ENCODE measurements around the gene PLCB1. TPM values are rescaled to one million over a fixed set of nuclear protein-coding genes. Genes with fewer than 3 reads are reported as not detected.

Gene PLCB1
- polyA plus RNA-seq, 1 donor (not counting 4 experiments of a cell fraction or from before 2014, with no cell fraction given) = 0.37 TPM

DNA sequence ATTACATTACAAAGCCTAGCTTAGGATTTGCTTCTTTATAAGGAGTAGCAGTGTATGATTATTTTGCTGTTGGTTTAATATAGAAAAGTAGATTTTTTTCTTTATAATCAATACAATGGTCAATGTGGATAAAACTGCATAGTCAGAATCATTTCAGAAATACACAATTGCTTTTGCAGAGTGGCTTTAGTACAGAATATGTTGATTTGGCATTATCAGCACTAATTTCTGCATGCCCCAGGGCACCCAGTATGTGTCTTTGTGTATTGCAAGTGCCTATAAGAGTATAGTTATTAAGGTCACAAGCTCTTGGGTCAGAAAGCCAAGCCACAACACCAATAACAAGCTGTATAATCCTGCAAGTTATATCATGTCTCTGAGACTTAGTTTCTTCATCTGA is 258.4 kb downstream of the PLCB1 start:
- H3K79me2 ChIP-seq (ENCODE audit: control insufficient read depth, insufficient read depth, low read length) = no peaks in the 10 kb centered on the region
- no peak for FAIRE-seq
- no peak for DNase-seq (ENCODE audit: low read depth, low spot score)
- no peaks in the 10 kb centered on the region for H3K36me3 ChIP-seq (ENCODE audit: control insufficient read depth in 2 of 2, extremely low read depth in 1 of 2, insufficient read depth in 2 of 2, low read length in 2 of 2)
- H4K20me1 ChIP-seq (ENCODE audit: control insufficient read depth, extremely low read depth, insufficient read depth, low read length) = no peaks in the 10 kb centered on the region
- H3K4me2 ChIP-seq (ENCODE audit: control insufficient read depth, extremely low read depth, insufficient read depth, low read depth, low read length) = no peak overlapping the region
- H3K9ac ChIP-seq (ENCODE audit: control insufficient read depth, extremely low read depth, insufficient read depth, low read length) = no peak overlapping the region
- dilution Hi-C loops (cut with MboI; ENCODE audit: extremely low pct_ligation_motif_present, low sequenced_read_pairs) = no loop called here
- H3K9me3 ChIP-seq (ENCODE audit: control insufficient read depth, low read depth, low read length) = no peaks in the 10 kb centered on the region
- no peak overlapping the region for H2AFZ ChIP-seq (ENCODE audit: control insufficient read depth, low read length)
- no peaks in the 10 kb centered on the region for H3K27me3 ChIP-seq (ENCODE audit: control insufficient read depth, extremely low read depth, insufficient read depth, low read length)
- no peaks in the 10 kb centered on the region for H3K4me1 ChIP-seq (ENCODE audit: control insufficient read depth, extremely low read depth, insufficient read depth, low read length)
- no peak overlapping the region for H3K4me3 ChIP-seq (ENCODE audit: control insufficient read depth in 2 of 3, extremely low read depth in 1 of 3, insufficient read depth in 2 of 3, low read depth in 1 of 3, low read length in 3 of 3)
- H3K27ac ChIP-seq (ENCODE audit: control insufficient read depth, insufficient read depth, low read length) = no peak overlapping the region
- H3K9me1 ChIP-seq (ENCODE audit: control insufficient read depth, extremely low read depth, insufficient read depth, low read length) = no peaks in the 10 kb centered on the region
- TF ChIP-seq, protein P1, sequence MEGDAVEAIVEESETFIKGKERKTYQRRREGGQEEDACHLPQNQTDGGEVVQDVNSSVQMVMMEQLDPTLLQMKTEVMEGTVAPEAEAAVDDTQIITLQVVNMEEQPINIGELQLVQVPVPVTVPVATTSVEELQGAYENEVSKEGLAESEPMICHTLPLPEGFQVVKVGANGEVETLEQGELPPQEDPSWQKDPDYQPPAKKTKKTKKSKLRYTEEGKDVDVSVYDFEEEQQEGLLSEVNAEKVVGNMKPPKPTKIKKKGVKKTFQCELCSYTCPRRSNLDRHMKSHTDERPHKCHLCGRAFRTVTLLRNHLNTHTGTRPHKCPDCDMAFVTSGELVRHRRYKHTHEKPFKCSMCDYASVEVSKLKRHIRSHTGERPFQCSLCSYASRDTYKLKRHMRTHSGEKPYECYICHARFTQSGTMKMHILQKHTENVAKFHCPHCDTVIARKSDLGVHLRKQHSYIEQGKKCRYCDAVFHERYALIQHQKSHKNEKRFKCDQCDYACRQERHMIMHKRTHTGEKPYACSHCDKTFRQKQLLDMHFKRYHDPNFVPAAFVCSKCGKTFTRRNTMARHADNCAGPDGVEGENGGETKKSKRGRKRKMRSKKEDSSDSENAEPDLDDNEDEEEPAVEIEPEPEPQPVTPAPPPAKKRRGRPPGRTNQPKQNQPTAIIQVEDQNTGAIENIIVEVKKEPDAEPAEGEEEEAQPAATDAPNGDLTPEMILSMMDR (optimal IDR thresholded peaks at IDR 0.05 in 1 of 3, IDR thresholded peaks at IDR 0.05 in 1 of 3, conservative IDR thresholded peaks at IDR 0.05 in 1 of 3; ENCODE audit: extremely low read depth in 1 of 3, insufficient read depth in 2 of 3, low read length in 3 of 3) = no peak
- TF ChIP-seq EZH2 (IDR thresholded peaks at IDR 0.05; ENCODE audit: low read length) = no peak

DNA sequence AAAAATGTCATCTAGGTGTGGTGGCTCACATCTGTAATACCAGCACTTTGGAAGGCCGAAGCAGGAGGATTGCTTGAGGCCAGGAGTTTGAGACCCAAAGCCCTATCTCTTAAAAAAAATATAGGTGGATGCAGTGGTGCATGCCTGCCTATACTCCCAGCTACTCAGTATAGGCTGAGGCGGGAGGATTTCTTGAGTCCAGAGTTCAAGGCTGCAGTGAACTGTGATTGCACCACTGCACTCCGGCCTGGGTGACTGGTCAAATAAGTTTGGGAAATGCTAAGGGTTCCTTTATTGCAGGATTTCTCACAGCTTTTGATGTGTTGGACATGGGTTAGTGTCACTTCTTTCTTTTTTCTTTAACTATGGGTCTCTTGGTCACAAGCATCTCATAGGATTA is 261.3 kb downstream of the PLCB1 start:
- Histone ChIP-seq H3K4me1 (ENCODE audit: control insufficient read depth, extremely low read depth, insufficient read depth, low read length) (no peaks in the 10 kb centered on the region), H4K20me1 (ENCODE audit: control insufficient read depth, extremely low read depth, insufficient read depth, low read length) (no peaks in the 10 kb centered on the region), H3K9me3 (ENCODE audit: control insufficient read depth, low read depth, low read length) (no peaks in the 10 kb centered on the region), H3K27ac (ENCODE audit: control insufficient read depth, insufficient read depth, low read length) (no peak overlapping the region), H3K27me3 (ENCODE audit: control insufficient read depth, extremely low read depth, insufficient read depth, low read length) (no peaks in the 10 kb centered on the region), H3K79me2 (ENCODE audit: control insufficient read depth, insufficient read depth, low read length) (no peaks in the 10 kb centered on the region), H2AFZ (ENCODE audit: control insufficient read depth, low read length) (no peak overlapping the region), H3K9ac (ENCODE audit: control insufficient read depth, extremely low read depth, insufficient read depth, low read length) (no peak overlapping the region), H3K36me3 (ENCODE audit: control insufficient read depth in 2 of 2, extremely low read depth in 1 of 2, insufficient read depth in 2 of 2, low read length in 2 of 2) (no peaks in the 10 kb centered on the region), H3K4me2 (ENCODE audit: control insufficient read depth, extremely low read depth, insufficient read depth, low read depth, low read length) (no peak overlapping the region), H3K9me1 (ENCODE audit: control insufficient read depth, extremely low read depth, insufficient read depth, low read length) (no peaks in the 10 kb centered on the region), H3K4me3 (ENCODE audit: control insufficient read depth in 2 of 3, extremely low read depth in 1 of 3, insufficient read depth in 2 of 3, low read depth in 1 of 3, low read length in 3 of 3) (no peak overlapping the region)
- DNase-seq (ENCODE audit: low read depth, low spot score) = no peak
- FAIRE-seq = no peak
- dilution Hi-C loops (cut with MboI; ENCODE audit: extremely low pct_ligation_motif_present, low sequenced_read_pairs) = no loop called here
- TF ChIP-seq EZH2 (IDR thresholded peaks at IDR 0.05; ENCODE audit: low read length) = no peak
- TF ChIP-seq, protein P1 (optimal IDR thresholded peaks at IDR 0.05 in 1 of 3, IDR thresholded peaks at IDR 0.05 in 1 of 3, conservative IDR thresholded peaks at IDR 0.05 in 1 of 3; ENCODE audit: extremely low read depth in 1 of 3, insufficient read depth in 2 of 3, low read length in 3 of 3) = no peak

All from keratinocyte (primary cell).